HG02642 (cell line): ENCODE results near the gene ADCY9.
"Not testable (repeated sequence)": the region's sequence is repeated elsewhere in the genome, so short reads cannot be mapped to it uniquely, and the experiment has no call there.

Source experiments
- ATAC-seq: cut with Tn5 transposase; IDR thresholded peaks from one replicate; pipeline ENCODE4 v1.9.1; 2021; ENCODE audit warnings: mild to moderate bottlenecking; ENCODE audit not compliant: unreplicated experiment, poor library complexity

Gene ADCY9

DNA sequence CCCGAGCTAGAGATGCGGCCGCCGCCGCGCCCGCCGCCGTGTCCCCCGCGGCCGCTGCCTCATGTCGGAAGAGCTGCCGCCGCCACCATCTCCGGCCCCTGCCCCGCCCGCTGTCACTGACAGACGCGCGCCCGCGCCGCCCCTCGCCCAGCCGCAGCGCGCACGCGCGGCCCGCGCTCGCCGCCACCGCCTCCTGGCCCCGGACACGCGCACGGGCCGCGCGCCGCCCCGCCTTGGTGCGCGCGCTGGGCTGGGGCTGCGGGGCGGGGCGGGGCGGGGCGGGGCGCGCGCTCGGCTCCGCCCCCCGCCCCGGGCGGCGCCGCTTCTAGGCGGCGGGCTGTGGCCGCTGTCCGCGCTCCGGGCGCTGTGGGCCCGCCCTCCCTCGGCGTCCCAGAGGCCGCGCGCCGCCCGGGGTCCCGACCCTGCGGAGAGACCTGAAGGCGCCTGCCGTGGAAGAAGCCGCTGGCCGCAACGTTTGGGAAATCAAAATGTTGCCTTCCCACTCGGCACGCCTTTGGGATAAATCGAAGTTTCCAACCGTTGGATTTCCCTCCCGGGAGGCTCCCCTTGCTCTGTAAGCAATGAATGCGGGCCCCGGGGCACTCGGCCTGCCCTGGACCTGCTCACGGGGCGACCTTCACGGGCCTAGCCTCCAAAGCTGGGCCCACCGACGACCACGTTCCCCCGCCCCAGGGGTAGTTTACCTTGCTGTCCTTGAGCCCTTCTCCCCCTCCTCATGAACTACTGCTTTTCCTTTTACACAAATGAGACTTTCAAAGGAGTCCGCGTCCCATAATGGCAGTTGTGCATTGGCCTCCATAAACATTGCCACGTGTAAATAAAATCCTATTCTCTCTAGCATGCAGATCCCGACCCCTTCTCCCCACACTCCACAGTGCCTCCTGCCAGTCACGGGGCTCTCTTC lies at the start of gene ADCY9:
TSS of gene ADCY9 (minus strand) at position 118 of the 925 bp plus-strand sequence. CDS start 1,000 bp downstream, outside the sequence.
- ATAC-seq: peak; percentile 63

DNA sequence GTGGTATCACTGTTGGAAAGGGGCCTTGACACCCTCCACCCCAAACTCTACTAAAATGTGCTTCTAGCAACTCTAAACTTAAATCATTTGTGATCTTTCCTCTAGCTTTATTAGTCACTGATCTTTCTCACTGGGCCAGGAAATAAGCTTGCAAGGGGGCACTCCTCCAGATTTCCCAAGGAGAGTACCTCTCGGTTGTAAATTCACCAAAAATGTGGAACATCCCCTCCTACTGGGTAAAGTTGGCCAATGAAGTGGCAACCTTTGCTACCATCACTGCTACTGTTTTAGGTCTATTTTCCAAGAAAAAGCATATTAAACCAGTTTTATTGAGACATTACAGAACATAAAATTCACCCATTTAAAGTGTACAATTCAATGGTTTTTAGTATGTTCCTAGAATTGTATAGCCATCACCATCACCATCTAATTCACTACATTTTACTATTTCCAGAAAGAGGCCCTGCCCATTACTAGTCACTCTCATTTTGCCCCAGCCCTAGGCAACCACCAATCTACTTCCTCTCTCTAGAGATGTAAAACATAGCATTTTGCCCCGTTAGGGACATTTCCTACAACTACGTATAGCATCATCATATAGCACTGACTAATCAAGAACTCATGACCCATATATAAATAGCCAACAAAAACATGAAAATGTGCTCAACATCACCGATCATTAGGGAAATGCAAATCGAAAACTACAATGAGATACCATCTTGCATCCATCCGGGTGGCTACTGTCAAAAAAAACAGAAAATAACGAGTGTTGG lies 44.6 kb upstream of the ADCY9 start:
- no peak for ATAC-seq

DNA sequence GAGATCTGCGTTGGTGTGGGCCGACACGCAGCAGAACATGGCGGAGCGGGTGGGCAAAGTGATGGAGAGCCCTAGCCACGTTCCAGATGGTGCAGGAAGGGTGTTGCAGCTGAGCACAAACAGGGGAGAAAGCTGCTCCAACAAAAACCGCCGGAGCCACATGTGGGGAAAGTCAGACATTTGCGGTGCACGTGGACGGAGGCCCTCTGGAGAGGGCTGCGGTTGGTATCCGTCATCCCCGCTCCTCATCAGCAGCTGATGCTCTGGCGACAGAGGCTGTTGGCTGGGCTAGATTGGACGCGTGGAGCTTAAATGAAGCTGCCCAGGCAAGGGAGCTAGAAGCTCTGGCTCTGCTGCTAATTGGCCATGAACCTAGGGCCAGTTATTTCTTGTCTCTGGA lies 43.5 kb upstream of the ADCY9 start:
- ATAC-seq: no peak

DNA sequence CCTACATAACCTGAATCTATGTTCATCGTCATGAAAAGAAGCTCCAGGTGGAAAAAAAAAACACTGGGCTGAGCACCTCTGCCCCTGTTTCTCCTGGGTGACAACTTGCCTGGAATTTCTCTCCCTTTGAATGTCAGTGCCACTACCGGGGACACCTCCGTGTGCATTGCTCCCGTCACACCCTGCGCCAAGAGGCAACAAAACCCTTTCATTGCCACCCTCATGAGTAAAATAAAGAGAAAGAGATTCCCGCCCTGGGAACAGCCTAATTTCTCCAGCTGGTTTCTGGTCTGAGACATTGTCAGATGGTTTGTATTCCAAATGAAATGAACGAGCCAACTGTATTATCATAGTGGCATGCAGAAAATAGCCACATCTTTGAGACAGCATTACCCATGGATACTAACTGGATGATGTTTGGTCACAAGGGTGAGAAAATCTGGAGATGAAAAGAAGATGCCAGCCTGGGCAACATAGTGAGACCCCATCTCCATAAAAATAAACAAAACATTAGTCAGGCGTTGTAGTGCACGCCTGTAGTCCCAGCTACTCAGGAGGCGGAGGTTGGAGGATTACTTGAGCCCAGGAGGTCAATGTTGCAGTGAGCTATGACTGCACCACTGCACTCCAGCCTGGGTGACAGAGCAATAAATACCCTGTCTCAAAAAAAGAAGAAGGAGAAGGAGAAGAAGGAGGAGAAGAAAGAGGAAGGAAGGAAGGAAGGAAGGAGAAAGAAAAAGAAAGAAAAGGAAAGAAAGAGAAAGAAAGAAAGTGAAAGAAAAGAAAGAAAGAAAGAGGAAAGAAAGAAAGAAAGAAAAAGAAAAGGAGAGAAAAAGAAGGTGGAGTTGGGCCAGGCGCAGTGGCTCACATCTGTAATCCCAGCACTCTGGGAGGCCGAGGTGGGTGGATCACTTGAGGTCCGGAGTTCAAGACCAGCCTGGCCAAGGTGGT lies 42.2 kb upstream of the ADCY9 start:
- no peak for ATAC-seq

DNA sequence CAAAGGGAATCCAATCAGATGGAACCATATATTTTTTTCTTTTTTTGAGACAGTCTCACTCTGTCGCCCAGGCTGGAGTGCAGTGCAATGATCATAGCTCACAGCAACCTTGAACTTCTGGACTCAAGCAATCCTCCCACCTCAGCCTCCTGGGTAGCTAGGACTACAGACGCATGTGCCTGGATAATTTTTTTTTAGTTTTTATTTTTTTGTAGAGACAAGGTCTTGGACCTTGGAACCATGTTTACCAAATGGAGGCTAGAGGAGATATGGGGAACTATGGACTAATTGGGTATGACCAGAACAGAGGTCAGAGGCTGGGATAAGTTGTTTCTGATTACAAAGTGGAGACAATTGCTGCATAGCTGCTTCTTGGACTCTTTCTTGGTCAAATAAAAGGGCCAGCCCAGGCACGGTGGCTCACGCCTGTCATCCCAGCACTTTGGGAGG lies 41.2 kb upstream of the ADCY9 start:
- ATAC-seq: no peak

DNA sequence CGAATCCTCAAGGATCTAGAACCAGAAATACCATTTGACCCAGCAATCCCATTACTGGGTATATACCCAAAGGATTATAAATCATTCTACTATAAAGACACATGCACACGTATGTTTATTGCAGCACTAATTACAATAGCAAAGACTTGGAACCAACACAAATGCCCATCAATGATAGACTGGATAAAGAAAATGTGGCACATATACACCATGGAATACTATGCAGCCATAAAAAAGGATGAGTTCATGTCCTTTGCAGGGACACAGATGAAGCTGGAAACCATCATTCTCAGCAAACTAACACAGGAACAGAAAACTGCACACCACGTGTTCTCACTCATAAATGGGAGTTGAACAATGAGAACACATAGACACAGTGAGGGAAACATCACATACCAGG lies 40.3 kb upstream of the ADCY9 start:
- ATAC-seq: not testable (repeated sequence)

DNA sequence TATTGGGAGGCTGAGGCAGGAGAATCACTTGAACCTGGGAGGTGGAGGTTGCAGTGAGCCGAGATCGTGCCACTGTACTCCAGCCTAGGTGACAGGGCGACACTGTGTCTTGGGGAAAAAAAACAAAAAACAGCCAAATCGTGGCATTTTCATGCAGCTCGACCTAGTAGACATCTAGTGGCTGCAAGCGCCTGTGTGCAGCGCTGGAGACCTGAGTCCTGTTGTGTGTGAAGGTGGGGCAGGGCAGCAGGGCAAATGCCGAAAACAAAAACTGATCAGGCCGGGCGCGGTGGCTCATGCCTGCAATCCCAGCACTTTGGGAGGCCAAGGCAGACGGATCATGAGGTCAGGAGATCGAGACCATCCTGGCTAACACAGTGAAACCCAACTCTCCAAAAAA lies 37.1 kb upstream of the ADCY9 start:
- ATAC-seq: not testable (repeated sequence)

DNA sequence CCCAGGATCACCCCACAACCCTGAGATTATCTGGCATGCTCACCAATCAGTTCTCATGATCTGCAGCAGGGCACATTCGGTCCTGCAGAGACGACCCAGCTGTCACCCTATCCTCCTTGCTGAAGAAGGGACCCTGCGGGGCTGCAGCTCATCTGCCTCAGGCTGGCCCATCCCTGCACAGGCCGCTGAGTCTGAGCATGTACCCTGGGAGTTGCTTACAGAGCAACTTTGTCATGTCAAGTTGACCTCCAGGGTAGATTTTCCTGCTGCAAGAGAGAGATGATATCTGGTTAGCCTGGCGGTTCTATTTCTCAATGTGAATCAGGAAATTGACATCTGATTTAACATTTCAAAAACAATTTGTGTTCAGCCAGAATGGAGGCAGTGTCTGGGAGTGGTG lies 36.0 kb upstream of the ADCY9 start:
- no peak for ATAC-seq

DNA sequence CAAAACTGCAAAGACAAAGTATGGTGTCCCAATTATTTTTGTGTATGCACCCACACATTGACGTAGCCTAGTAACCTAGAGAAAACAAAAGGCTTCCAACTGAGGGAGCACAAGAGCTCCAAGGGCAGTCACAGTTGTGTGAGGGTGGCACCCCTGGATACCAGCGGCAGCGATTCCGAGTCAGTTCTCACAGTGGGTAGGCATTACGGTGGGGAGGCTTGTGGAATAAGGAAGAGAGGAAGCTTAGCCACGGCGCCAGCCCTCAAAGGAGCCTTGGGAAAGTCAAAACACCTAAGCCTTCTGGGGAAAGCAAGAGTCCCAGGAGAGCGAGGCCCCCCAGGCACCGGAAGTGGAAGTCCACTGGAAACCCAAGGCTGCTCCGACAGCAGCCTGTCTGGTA lies 31.0 kb upstream of the ADCY9 start:
- no peak for ATAC-seq

DNA sequence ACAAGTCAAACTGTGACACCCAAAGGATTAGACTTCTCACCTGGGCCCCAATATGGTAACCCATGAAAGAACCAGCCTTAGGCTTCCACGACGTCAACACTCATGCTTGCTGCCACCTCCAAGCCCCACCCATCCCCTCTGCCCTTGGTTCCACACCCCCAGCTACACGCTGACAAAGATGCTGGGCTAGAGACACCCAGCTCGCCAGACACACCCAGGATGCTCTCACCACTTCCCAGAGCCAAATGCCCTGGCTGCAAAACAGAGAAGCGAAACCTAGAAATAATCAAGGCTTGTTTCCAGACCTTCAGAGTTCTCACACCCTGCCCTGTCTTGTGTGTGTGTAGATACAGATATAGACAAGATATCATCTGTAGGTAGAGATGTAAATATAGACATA lies 26.0 kb upstream of the ADCY9 start:
- ATAC-seq: no peak

DNA sequence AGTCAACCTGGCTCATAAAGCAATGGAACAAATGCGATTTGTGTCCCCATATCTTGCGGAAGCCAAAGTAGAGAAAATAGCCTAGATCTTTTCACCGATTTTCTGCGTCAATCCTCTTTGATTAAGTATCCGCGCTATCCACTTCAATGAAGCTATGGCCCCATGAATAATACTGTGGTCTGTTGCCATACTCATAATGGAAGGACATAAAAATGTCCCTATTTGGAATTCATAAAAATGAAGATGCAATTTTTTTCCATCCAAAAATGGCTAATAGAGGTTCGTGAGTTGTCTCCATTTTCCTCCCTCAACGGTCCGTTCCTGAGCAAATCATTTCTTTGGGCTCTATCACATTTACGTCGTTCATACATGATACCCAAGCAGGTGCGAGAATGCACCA lies 25.4 kb upstream of the ADCY9 start:
- ATAC-seq: no peak

DNA sequence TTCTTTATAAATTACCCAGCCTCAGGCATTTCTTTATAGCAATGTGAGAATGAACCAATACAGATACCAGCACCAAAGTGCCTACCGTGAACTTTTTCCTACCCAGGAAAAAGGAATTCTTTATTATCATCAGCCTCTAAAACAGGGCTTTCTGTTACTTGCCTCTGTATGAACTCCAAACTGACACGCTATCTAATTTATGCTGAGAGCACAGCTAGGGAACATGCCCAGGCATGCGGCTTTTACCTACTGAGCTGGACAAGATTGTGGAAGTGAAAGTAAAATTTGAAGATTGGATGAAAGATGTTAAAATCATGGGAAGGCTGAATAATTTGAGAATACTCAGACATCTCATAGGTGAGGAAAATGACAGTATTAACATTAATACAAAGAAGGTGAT lies 24.4 kb upstream of the ADCY9 start:
- no peak for ATAC-seq

DNA sequence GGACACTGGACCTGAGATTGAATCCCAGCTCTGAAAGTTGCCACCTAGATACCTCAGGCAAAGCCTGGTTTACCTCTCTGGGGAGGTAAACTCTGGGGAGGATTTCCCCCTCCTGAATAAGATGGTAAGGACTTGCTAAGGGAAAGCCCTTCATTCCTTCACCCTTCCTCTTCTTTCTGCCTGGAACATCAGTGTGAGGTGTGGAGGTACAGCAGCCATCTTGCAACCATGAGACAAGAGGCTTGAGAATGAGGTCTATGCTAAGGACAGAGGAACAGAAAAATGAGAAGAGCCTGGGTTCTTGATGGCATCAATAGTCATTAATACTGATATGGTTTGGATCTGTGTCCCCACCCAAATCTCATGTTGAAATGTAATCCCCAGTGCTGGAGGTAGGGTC lies 23.7 kb upstream of the ADCY9 start:
- no peak for ATAC-seq

DNA sequence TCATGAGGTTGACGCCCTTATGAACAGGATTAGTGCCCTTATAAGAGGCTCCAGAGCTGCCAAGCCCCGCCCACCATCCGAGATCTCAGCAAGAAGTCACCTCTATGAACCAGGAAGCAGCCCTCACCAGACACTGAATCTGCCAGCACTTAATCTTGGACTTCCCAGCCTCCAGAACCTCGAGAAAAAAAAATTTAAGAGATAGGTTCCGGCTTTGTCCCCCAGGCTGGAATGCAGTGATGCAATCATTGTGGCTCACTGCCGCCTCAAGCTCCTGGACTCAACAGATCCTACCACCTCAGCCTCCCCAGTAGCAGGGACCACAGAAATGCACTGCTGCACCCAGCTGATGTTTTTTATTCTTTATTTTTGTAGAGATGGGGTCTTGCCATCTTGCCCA lies 22.5 kb upstream of the ADCY9 start:
- no peak for ATAC-seq

DNA sequence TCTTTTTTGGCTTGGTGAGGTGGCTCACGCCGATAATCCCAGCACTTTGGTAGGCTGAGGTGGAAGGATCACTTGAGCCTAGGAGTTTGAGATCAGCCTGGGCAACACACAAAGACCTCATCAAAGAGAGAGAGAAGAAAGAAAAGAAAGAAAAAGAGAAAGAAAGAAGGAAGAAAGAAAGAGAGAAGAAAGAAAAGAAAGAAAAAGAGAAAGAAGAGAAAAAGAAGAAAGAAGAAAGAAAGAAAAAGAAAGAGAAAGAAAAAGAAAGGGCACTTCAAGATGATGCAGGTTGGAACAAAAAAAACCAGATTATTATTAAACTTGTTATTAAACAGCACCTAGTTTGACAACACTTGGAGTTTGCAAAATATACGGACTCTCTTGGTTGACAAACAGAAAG lies 21.2 kb upstream of the ADCY9 start:
- ATAC-seq: no peak

DNA sequence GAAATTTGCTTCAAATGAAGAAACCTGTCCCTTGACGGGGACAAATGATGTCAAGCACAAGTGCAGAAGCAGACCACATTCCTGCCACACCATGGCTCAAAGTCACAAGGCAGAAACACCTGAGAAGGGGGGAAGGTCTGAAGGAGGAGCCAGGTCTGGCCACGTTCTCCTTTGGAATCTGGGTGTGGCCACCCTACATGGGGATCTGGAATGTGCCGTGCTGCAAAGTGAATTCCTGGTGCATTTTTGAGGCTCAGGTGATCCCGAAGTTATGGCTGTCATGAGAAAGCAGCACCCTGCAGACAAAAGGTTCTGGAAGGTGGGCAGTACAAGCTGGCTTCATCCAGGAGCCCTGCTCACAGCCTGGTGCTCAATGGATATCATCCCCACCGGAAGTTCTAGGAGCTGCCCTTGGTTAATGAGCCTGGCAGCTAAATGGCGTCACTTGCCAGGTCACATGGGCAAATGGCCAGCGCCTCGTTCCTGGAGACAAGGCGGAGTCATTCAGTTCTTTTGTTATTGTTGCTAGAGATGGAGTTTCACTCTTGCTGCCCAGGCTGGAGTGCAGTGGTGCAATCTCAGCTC lies 20.1 kb upstream of the ADCY9 start:
- no peak for ATAC-seq

DNA sequence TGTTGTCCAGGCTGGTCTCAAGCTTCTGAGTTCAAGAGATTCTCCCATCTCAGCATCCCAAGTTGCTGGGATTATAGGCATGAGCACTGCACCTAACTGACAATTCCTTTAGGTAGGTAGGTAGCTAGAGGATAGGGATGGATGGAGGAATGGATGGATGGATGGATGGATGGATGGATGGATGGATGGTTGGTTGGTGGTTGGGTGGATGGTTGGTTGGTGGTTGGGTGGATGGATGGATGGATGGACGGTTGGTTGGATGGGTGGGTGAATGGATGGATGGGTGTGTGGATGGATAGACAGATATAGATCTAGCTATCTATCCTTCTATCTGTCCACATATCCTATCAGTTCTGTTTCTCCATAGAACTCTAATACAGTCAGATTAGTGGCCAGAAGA lies 19.3 kb upstream of the ADCY9 start:
- ATAC-seq: no peak

DNA sequence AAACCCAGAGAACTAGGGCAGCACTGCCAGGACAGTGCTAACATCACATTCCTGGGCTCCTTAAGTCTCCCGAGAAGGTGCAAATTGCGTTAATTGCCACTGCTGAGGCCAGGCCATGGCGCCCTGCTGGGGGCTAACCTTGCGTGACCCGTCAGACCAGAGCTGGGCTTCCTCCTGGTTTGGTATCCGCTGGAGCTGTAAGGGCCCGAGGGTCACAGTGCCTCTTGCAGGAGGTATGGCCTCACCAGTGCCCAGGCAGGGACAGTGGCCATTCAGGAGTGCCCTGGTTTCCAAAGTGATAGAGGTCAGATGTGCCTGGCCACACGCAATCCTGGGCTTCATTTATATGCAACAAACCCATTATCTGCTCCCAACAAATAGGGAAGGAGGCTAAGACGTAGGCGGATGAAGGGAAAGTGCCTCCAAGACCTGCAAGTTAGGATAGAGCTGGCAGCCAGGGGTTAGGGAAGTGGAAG lies 17.7 kb upstream of the ADCY9 start:
- no peak for ATAC-seq

DNA sequence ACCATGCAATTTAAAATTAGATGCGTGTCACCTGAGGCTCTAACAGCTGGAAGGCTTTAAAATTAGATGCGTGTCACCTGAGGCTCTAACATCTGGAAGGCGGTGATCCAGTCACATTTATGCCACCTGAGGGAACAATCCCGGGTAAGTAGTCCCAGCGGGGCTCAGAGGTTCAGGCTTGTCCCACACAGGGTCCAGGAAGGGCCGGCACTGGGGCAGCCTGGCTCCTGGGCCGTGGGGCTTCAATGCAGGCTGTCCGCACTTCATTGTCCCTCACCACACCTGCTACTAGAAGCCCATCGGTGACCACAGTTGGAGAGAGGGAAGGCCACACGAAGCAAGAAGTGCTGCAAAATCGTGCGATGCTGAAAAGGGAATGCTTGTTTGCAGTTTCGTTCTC lies 15.4 kb upstream of the ADCY9 start:
- no peak for ATAC-seq
